ENCODE measurements around the gene AHSG.

Gene AHSG

GRCh38 chr3:186664506-186664905 is 51.6 kb downstream of the AHSG start:
- no peak for DNase-seq
- in situ Hi-C loops (cut with MboI; ENCODE audit: low pct_unique_long_range_greater_than_20kb, low sequenced_read_pairs): no loop called here

GRCh38 chr3:186665625-186666188 is 52.8 kb downstream of the AHSG start, which contains the start of gene HRG:
HRG (plus strand) TSS chr3:186666014; CDS start chr3:186666032, 18 bp downstream.
- no peak for DNase-seq
- in situ Hi-C loops (cut with MboI; ENCODE audit: low pct_unique_long_range_greater_than_20kb, low sequenced_read_pairs): no loop called here

- in situ Hi-C loops (cut with MboI; ENCODE audit: low pct_unique_long_range_greater_than_20kb, low sequenced_read_pairs): no loop called here
- no peak for DNase-seq
Measured at GRCh38 chr3:186668426-186668825, 55.6 kb downstream of the AHSG start.

GRCh38 chr3:186669378-186670084 is 56.7 kb downstream of the AHSG start:
- in situ Hi-C loops (cut with MboI; ENCODE audit: low pct_unique_long_range_greater_than_20kb, low sequenced_read_pairs): no loop called here
- DNase-seq: no peak

GRCh38 chr3:186670155-186670554 is 57.3 kb downstream of the AHSG start:
- no peak for DNase-seq
- in situ Hi-C loops (cut with MboI; ENCODE audit: low pct_unique_long_range_greater_than_20kb, low sequenced_read_pairs): no loop called here

Data from KBM-7 (cell line).